NT2/D1 (cell line): ENCODE results near the gene UBE2L3.

ENCODE experiments used
- DNase-seq: peaks from one replicate; pipeline ENCODE4 v3.0.0-alpha.2; 2011; ENCODE audit warnings: low read depth, low spot score
- H3K27me3 ChIP-seq: 2 replicates; pipeline ENCODE4 v1.6.0; 2011; ENCODE audit warnings: mild to moderate bottlenecking; ENCODE audit not compliant: insufficient read length, insufficient read depth
- H3K36me3 ChIP-seq: 2 replicates; pipeline ENCODE4 v1.6.1; 2011; ENCODE audit warnings: mild to moderate bottlenecking, low read length, mixed read lengths; ENCODE audit not compliant: insufficient read depth, insufficient read length
- H3K4me1 ChIP-seq: 2 replicates; pipeline ENCODE4 v1.5.1; 2011; ENCODE audit not compliant: insufficient read depth, insufficient read length
- H3K4me3 ChIP-seq: 2 replicates; pipeline ENCODE4 v1.5.1; 2011; ENCODE audit warnings: low read depth; ENCODE audit not compliant: insufficient read length
- H3K9ac ChIP-seq: 2 replicates; pipeline ENCODE4 v1.6.0; 2011; ENCODE audit warnings: low read depth; ENCODE audit not compliant: insufficient read length
- H3K9me3 ChIP-seq: 2 replicates; pipeline ENCODE4 v1.5.1; 2011; ENCODE audit warnings: mild to moderate bottlenecking, low read length; ENCODE audit not compliant: insufficient read depth
- SUZ12 ChIP-seq: IDR thresholded peaks from 2 replicates; pipeline ENCODE4 v1.6.1; 2011; ENCODE audit not compliant: insufficient read length, insufficient read depth; ENCODE audit errors: extremely low read depth
- YY1 ChIP-seq: IDR thresholded peaks from 2 replicates; pipeline ENCODE4 v1.6.1; 2011; ENCODE audit not compliant: insufficient read length, insufficient read depth
- ZNF274 ChIP-seq: IDR thresholded peaks from 2 replicates; pipeline ENCODE4 v1.6.1; 2011; ENCODE audit warnings: mild to moderate bottlenecking, low read depth, low read length

Gene UBE2L3

DNA sequence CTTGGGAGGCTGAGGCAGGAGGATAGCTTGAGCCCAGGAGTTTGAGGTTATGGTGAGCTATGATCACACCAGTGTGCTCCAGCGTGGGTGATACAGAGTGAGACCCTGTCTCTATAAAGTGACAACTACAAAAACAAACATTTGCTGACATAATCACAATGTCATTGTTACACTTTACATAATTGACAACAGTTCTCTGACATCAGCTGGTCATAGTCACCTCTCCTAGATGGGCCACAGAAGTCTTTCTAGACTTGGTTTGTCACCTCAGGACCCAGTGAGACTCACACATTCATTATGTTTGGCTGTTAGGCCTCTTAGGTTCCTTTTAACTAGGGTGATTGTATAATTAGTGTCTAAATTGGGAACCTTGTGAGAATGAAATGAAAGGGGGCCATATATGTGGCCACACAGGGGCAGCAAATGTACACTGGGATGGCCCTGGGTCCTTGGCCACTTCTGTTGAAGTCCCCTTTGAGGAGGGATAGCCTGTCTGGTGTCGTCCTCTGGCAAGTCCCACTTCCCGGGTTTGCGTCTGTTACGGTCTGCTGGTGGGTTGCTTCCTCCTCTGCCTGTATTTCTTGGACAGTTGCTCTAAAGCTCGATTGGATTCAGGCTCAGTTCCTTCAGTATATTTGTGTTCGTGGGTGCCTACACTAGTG lies 92.5 kb downstream of the UBE2L3 start:
- Histone ChIP-seq H3K9me3 (no peaks in the 10 kb centered on the region), H3K4me3 (no peak overlapping the region), H3K4me1 (peaks cover 4% of the 10 kb centered on the region), H3K36me3 (peaks cover 2% of the 10 kb centered on the region), H3K9ac (no peak overlapping the region), H3K27me3 (no peaks in the 10 kb centered on the region)
- no peak for TF ChIP-seq SUZ12
- TF ChIP-seq YY1: no peak
- TF ChIP-seq ZNF274: no peak
- no peak for DNase-seq

- H3K4me3 ChIP-seq: no peak overlapping the region
- no peaks in the 10 kb centered on the region for H3K27me3 ChIP-seq
- no peak overlapping the region for H3K9ac ChIP-seq
- H3K4me1 ChIP-seq: peaks cover 4% of the 10 kb centered on the region
- H3K36me3 ChIP-seq: peaks cover 2% of the 10 kb centered on the region
- H3K9me3 ChIP-seq: no peaks in the 10 kb centered on the region
- TF ChIP-seq ZNF274 (no peak), SUZ12 (no peak), YY1 (no peak)
- no peak for DNase-seq
Observed at GRCh38 chr22:21660904-21661303, 93.4 kb downstream of the UBE2L3 start.

DNA sequence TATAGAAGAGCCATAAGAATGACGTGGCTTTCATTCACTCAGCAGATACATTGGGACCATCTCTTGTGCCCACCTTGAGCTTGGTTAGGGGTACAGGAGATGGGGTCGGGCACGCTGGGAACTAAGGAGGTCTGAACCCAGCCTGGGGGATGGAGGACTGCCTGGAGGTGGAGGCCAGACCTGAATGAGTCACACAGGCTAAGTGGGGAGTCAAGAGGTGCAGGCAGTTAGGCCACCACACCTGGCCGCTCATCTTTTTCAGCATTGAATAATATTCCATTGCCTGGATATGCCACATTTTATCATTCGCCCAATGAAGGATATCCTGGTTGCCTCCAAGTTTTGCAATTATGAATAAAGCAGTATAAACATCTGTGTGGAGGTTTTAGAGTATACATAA lies 94.5 kb downstream of the UBE2L3 start:
- no peaks in the 10 kb centered on the region for H3K9me3 ChIP-seq
- H3K4me1 ChIP-seq: peaks cover 1% of the 10 kb centered on the region
- no peak for DNase-seq
- no peak overlapping the region for H3K4me3 ChIP-seq
- no peaks in the 10 kb centered on the region for H3K27me3 ChIP-seq
- no peak for TF ChIP-seq ZNF274
- no peak for TF ChIP-seq SUZ12
- no peak for TF ChIP-seq YY1
- no peak overlapping the region for H3K9ac ChIP-seq
- no peaks in the 10 kb centered on the region for H3K36me3 ChIP-seq

DNA sequence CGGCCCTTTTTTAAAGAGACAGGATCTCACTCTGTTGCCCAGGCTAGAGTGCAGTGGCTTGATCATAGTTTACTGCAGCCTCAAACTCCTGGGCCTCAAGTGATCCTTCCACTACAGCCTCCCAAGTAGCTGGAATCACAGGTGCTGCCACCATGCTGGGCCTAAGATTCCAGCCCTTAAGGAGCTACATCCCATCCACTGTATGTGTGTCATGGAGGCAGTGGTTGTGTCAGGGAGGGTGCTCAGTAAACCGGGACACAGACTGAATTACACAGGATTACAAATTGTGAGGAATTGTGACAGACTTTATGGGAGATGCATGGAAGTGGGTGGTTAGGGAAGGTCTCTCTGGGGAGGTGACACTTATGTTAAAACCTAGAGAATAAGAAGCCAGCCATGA lies 96.2 kb downstream of the UBE2L3 start:
- TF ChIP-seq ZNF274: no peak
- DNase-seq: no peak
- Histone ChIP-seq H3K9ac (no peak overlapping the region), H3K36me3 (peaks cover 2% of the 10 kb centered on the region), H3K9me3 (no peaks in the 10 kb centered on the region), H3K27me3 (no peaks in the 10 kb centered on the region), H3K4me1 (no peaks in the 10 kb centered on the region), H3K4me3 (no peak overlapping the region)

DNA sequence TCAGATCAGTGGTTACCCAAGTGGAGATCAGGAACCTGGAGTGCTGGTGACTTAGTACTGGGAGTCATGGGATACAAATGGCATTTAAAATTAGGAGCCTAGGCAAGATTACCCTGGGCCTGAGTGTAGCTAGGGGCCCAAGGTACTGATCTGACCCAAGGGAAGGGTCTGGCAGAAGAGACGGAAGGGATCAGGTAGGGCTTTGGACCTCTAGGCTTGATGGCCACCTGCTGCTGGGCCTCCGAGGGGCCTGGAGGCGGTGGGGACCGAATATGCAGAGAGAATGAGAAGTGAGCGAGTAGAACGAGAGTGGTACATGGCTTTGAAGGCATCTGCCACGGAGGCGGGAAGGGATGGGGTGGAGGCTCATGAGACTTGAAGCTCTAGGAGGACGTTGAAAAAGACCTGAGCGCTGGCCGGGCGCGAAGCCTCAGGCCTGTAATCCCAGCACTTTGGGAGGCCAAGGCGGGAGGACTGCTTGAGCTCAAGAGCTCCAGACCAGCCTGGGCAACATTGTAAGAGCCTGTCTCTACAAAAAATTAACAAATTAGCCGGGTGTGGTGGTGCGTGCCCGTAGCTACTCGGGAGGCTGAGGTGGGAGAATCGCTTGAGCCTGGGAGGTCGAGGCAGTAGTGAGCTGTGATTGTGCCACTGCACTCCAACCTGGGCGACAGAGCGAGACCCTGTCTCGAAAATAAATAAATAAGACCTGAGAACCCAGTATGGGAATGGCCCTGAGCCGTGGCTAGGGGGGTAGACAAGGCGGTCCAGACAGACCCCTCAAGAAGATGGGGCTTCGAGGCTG lies 97.7 kb downstream of the UBE2L3 start:
- TF ChIP-seq SUZ12 (no peak), ZNF274 (no peak), YY1 (no peak)
- H3K4me1 ChIP-seq: no peaks in the 10 kb centered on the region
- H3K27me3 ChIP-seq: no peaks in the 10 kb centered on the region
- H3K4me3 ChIP-seq: peak overlapping the region; percentile 94
- H3K36me3 ChIP-seq: peaks cover 10% of the 10 kb centered on the region
- H3K9ac ChIP-seq: peak overlapping the region; percentile 94
- H3K9me3 ChIP-seq: no peaks in the 10 kb centered on the region
- DNase-seq: no peak

GRCh38 chr22:21666786-21667185 lies 99.3 kb downstream of the UBE2L3 start:
- Histone ChIP-seq H3K9ac (no peak overlapping the region), H3K4me3 (peak overlapping the region; percentile 94), H3K27me3 (no peaks in the 10 kb centered on the region), H3K9me3 (no peaks in the 10 kb centered on the region), H3K4me1 (no peaks in the 10 kb centered on the region), H3K36me3 (peaks cover 24% of the 10 kb centered on the region)
- DNase-seq: no peak
- TF ChIP-seq SUZ12: no peak
- no peak for TF ChIP-seq ZNF274
- no peak for TF ChIP-seq YY1

DNA sequence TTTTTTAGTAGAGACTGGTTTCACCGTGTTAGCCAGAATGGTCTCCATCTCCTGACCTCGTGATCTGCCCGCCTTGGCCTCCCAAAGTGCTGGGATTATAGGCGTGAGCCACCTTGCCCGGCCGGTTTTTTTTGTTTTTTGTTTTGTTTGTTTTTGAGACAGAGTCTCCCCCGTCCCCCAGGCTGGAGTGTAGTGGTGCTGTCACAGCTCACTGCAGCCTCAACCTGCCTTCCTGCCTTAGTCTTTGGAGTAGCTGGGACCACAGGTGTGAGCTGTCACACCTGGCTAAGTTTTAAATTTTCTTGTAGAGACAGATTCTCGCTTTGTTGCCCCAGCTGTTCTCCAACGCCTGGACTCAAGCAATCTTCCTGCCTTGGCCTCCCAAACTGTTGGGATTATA lies 101.5 kb downstream of the UBE2L3 start:
- no peak overlapping the region for H3K9ac ChIP-seq
- no peaks in the 10 kb centered on the region for H3K4me1 ChIP-seq
- H3K9me3 ChIP-seq: no peaks in the 10 kb centered on the region
- TF ChIP-seq SUZ12 (no peak), ZNF274 (no peak), YY1 (no peak)
- no peak for DNase-seq
- no peaks in the 10 kb centered on the region for H3K27me3 ChIP-seq
- H3K4me3 ChIP-seq: no peak overlapping the region
- peaks cover 46% of the 10 kb centered on the region for H3K36me3 ChIP-seq
